GM21717 (cell line): ENCODE measurements around the gene KRTAP4-4.
"Not testable (repeated sequence)": the region's sequence is repeated elsewhere in the genome, so short reads cannot be mapped to it uniquely, and the experiment has no call there.

ENCODE experiments used
- ATAC-seq: cut with Tn5 transposase; IDR thresholded peaks from one replicate; pipeline ENCODE4 v1.9.1; 2021; ENCODE audit warnings: mild to moderate bottlenecking, moderate library complexity; ENCODE audit not compliant: unreplicated experiment

KRTAP4-4 gene

DNA sequence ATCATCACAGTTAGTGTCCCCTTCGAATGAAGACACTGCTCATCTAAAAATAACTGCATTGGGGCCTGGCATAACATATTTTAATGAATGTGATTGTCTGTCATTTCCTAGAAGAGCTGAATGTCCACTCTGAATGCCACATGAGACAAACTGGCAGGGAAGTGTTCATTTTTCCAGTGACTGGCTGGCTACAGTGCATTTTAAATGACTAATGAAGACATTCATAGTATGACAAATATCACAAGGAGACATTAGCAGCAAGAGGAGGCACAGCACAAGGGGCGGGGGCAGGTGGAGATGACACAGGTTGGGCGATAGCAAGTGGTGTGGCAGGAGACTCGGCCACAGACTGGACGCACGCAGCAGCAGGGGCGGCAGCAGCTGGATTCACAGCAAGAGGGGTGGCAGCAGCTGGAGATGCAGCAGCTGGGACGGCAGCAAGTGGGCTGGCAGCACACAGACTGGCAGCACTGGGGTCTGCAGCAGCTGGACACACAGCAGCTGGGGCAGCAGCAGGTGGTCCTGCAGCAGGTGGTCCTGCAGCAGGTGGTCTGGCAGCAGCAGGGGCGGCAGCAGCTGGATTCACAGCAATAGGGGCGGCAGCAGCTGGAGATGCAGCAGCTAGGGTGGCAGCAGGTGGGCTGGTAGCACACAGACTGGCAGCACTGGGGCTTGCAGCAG is 11.4 kb downstream of the KRTAP4-4 start:
- ATAC-seq, result not testable (repeated sequence)

DNA sequence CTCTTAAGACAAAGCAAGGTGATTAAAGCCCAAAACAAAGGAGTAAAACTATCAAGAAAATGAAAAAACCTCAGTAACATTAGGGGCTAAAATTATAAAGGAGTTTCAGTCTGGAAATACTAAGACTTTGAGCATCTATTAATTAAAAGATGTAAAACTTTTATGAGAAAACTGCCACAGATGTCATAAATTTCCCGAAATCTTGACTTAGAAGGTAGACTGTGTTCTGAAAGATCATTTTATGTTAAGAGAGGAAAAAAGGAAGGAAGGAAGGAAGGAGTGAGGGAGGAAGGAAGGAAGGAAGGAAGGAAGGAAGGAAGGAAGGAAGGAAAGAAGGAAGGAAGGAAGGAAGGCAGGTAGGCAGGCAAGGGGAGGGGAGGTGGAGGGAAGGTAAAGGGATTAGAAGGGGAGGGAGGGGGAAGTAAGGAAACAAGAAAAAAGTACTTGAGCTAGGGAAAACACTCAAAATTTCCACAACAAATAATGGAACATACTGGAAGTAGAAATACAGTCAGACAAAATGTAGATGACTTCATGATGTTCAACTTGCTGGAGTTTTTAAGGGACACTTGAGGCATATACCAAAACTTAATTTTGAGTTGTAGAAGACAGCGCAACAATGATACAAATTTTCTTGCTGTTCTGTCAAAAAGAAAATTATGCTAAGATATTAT is 12.9 kb downstream of the KRTAP4-4 start:
- no peak for ATAC-seq

DNA sequence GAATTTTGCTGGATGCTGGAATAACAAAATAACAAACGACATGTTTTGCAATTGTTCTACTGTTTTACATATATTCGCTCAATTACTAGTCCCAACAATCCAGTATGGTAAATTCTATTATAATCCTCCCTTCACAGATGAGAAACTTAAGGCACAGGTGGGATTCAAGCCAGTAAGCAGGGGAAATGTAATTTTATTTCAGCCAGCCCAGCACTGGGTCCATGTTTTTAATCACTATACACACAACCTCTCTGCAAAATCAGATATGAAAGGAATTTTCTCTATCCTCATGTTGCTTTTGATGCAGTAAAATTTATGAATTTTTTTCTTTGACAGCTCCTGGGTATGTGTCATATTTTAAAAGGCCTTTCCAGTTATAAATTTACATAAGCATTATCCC is 15.3 kb downstream of the KRTAP4-4 start:
- no peak for ATAC-seq

DNA sequence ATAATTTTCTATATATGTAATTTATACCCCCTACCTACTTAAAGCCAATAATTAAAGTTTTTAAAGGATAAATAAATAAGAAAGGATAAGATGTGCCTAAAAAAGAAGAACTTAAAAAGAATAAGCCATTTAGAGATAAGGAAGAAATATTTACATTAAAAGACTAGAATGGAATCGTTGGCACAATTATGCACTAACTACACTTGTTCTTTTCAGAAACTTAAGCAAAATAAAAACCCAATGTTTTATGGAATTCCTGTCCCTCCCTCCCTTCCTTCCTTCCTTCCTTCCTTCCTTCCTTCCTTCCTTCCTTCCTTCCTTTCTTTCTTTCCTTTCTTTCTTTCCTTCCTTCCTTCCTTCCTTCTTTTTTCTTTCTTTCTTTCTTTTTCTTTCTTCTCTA is 15.7 kb downstream of the KRTAP4-4 start:
- ATAC-seq, result no peak

DNA sequence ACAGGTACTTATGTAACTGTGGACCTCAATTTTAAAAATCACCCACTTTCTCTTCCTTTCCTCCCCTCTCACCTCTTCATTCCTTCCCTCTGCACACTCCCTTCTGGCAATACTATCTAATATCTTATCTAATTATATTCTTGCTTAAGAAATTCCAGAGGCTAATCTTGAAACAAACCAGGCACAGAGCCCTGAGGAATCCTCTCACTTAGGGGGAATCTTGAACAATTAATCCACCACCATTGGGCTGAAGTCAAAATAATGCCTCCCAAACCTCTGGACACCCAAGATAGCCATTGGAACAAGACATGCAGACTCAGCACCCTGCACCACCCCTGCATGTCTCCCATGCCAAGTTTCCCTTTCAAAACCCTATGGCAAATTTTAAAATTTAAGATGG is 19.2 kb downstream of the KRTAP4-4 start:
- ATAC-seq, result no peak

DNA sequence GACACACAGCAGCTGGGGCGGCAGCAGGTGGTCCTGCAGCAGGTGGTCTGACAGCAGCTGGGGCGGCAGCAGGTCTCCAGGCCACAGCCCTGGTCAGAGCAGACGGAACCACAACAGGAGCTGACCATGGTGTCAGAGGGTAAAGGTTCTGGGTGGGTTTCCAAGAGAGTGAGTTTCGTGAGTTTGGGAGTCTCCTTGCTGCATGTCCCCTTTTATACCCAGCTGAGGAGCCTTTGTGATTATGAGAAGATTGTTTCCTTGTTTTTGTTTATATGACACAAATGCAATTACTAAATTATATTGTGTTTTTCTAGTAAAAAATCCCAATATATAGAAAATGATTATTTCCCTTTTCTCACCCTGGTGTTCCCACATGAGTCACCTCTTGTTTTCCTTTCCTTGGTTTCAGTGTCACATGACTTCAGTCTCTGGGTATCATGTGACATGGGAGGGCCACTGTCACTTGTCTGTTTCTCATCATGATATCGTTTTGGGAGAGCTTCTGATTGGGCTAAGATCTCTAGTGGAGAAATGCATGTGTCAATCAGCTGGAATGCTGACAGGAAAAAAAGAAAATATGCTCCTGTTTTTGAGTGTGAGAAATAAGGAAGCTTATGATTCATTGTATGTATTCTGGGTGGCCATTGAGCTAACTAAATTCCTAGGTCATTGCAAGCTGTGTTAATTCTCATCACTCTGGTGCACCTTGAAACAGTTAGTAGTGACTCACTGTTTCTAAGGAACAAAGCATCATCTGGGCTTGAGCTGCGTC is 20.0 kb downstream of the KRTAP4-4 start, which contains the start of gene KRTAP4-6:
Gene KRTAP4-6, minus strand, starts transcription at position 185 of the 772 bp plus-strand sequence. Its CDS starts 57 bp downstream, at position 128.
- no peak for ATAC-seq

DNA sequence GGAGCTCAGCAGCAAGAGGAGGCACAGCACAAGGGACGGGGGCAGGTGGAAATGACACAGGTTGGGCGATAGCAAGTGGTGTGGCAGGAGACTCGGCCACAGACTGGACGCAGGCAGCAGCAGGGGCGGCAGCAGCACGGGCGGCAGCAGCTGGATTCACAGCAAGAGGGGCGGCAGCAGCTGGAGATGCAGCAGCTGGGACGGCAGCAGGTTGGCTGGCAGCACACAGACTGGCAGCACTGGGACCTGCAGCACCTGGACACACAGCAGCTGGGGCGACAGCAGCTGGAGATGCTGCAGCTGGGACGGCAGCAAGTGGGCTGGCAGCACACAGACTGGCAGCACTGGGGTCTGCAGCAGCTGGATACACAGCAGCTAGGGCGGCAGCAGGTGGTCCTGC is 20.7 kb downstream of the KRTAP4-4 start:
- ATAC-seq, result not testable (repeated sequence)

DNA sequence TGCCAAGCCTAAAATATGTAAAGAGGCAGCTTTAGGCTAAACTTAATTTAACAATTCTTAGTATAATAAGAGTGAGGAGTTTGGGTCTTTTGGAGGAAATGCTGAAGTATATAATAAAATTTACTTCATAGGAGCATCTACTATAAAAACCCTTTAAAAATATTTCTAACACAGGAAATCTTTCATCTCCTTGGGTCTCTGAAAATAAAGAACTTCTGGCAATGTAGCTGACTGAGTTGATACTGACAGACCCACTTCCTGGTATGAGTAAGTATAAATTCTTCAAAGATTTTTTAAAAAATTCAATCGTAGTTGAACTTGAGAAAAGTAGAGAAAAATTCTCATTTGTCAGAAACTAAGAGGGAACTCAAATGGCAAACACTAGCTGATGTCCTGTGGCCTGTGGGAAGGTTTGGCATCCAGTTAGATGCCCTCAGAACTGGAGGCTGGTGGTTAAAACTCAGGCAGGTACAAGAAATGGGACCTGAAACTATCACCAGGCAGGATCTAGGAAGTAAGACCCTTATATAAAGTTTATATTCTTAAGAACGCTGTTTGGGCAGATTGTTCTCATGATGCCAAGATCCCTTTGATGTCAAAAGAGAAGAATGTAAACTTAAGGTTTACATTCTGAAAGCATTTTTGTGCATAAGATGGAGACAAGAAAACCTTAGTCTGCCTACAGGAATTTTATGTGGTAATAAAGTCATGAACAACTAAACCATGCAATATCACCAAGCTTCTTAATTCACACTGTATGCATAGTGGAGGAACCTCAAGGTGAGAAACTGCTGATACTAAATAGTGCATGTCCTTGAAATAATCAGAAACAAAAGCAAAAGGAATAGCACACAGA is 26.4 kb downstream of the KRTAP4-4 start:
- no peak for ATAC-seq

DNA sequence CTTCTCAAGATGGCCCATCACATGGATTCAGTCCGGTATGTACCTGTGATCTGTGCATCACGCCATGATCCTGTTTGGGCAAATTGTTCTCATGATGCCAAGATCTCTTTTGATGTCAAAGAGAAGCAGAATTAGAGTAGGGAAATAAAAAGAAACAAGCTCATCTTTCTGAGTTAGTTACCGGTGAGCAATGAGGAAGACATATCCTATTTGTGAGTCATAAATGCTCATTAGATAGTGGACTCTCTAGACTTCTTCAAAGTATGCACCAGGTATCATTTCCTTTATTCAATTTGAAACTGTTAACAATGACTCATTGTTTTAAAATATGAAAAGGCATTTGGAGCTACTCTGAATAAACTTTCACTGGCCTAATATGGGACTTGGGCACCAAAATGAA is 28.6 kb downstream of the KRTAP4-4 start:
- no peak for ATAC-seq

DNA sequence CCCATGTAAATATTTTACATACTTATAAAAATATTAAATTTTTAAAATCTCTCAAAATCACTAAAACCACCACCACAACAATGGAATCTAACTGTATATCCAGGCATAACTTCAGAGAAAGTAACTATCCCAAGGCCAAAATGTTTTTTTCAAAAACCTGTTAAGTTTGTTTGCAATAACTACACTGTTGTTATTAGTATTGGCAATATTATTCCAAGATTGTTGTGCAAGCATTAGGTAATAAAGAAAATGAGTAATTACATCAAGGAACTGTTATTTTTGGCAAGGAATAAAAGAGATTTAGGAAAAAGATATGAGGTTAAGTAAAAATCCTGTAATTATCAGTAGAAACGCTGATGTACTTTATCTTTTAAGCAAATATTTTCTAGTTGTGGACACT is 33.2 kb downstream of the KRTAP4-4 start:
- no peak for ATAC-seq

DNA sequence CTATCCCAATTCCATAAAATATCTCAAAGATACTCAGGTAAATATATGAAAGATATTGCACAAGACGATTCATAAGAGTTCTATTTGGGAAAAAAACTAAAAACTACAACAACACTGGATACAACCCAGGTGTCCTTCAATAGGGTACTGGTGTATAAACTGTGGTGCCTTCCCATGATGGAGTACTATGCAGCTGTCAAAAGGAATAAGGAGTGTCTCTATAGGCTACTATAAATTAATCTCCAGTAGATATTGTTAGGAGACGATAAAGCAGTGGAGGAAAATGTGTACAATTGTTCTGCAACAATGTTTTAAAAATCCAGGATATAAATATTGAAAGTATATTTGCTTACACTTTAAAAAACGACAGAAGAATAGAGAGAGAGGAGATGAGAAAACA is 34.1 kb downstream of the KRTAP4-4 start:
- ATAC-seq, result no peak

DNA sequence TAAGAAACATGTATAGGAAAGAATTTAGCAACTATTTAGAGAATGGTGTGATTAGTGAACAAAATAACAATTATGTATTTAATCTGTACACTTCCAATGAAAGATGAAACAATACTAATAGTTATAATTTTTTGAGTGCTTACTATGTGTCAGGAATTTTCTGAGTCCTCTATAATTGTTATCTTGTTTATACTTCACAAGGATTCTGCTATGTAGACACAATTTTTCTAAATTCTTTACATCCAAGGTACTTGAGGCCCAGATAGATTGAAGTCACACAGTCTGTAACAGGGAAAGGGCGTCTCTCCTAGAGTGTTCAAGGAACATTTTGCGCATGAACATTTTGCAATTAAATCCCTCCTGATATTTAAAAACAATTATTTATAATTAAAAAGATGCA is 35.5 kb downstream of the KRTAP4-4 start:
- ATAC-seq, result no peak

DNA sequence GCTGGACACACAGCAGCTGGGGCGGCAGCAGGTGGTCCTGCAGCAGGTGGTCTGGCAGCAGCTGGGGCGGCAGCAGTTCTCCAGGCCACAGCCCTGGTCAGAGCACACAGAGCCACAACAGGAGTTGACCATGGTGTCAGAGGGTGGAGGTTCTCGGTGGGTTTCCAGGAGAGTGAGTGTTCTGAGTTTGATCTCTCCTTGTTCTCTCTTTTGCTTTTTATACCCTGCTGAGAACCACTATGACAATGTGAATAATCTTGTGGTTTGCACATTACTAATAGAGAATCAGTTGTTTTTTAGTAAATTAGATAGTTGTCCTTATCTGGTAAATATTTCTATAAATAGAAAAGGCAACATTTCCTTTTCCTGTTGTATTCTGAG is 36.6 kb downstream of the KRTAP4-4 start, which contains the start of gene KRTAP4-12:
Gene KRTAP4-12, minus strand, starts transcription at position 192 of the 381 bp plus-strand sequence. Its CDS starts 60 bp downstream, at position 132.
- ATAC-seq, result not testable (repeated sequence)

DNA sequence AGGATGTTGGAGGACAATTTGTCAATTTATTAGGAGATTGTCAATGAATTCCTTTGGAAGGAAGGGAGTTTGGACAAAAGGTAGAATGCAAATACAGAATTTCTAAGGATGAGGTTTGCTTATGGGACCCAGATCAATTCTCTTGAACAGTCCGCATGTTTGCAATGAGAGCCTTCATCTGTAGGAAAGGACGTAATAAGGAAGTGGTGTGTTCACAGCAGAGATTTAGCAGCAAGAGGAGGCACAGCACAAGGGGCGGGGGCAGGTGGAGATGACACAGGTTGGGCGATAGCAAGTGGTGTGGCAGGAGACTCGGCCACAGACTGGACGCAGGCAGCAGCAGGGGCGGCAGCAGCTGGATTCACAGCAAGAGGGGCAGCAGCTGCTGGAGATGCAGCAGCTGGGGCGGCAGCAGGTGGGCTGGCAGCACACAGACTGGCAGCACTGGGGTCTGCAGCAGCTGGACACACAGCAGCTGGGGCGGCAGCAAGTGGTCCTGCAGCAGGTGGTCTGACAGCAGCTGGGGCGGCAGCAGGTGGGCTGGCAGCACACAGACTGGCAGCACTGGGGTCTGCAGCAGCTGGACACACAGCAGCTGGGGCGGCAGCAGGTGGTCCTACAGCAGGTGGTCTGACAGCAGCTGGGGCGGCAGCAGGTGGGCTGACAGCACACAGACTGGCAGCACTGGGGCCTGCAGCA is 37.1 kb downstream of the KRTAP4-4 start:
- ATAC-seq, result not testable (repeated sequence)

DNA sequence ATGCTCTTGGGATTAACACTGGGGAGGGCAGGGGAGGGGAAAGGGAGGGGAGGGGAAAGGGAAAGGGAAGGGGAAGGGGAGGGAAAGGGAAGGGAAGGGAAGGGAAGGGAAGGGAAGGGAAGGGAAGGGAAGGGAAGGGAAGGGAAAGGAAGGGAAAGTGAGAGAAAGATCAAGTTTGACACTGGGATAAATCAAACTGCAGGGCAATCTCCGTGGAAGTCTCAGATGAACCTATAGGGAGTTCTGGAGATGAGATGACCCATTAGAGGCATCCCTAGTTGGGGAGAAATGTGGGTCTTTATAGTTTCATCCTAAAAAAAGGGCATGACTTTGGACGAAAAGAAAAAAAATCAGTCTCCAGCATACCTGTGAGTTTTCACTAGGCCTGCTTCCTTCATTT is 38.8 kb downstream of the KRTAP4-4 start:
- no peak for ATAC-seq

DNA sequence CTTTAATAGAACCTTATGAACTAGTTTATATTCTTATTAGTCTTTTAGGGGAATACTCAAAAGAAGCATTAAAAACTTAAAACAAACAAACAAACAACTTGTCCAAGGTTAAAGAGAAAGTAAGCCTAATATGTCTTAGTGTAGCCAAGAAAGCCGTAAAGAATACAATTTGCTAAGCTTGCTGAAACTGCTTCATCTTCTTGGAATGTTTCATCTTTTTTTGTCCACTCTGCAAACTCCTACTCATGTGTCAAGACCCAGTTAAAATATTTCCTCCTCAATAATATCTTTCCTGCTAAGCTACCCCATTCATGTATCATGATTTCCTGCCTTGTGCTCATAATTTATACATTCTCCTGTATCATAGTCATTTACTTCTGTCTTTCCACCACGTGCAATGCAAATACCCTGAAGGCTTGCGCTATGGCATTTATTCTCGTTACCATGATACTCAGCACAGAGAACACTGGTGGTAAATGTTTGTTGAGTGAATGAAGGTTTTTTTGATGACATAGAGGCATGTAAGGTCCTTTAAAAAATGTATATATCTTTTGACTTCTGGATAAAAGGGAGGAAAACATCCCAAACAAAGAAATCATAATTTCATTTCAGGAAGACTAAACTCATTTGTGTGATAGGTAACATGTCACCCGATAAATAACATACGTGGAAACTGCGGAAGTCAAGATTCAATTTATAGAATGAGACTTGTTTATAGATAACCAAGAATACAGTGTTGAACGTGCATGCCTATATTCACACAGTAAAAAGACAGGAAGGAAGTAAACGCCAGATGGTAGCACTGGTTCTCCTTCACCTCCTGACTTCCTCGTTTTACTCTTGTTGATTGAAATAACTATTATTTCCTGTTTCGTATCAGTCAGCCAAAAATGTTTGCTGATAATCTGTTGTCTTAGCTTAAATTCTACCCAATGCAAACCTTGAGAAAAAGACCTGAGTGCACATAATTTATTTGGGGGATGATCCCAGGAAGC is 40.6 kb downstream of the KRTAP4-4 start:
- not testable (repeated sequence) for ATAC-seq

DNA sequence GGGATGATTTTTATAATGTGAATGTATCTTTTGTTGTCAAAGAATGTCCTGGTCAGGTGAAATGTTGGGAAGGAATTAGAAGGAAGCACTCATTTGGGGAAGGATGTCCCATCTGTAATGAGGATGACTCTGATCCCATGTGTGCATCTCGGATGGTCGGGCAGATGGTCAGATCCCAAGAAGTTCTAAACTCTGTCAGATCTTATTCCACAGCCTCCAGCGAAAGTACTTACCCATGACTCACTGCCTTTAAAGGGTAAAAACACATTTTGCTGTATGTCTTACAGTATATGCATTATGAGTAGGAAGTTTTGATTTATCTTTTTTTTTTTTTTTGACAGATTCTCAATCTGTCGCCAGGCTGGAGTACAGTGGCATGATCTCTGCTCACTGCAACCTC is 41.8 kb downstream of the KRTAP4-4 start:
- ATAC-seq, result no peak

DNA sequence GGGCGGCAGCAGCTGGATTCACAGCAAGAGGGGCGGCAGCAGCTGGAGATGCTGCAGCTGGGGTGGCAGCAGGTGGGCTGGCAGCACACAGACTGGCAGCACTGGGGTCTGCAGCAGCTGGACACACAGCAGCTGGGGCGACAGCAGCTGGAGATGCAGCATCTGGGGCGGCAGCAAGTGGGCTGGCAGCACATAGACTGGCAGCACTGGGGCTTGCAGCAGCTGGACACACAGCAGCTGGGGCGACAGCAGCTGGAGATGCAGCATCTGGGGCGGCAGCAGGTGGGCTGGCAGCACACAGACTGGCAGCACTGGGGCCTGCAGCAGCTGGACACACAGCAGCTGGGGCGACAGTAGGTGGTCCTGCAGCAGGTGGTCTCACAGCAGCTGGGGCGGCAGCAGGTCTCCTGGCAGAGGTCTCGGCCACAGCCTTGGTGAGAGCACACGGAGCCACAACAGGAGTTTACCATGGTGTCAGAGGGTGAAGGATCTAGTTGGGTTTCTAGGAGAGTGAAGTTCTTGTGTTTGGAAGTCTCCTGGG is 42.6 kb downstream of the KRTAP4-4 start, which contains the start of gene KRTAP4-11:
Gene KRTAP4-11, minus strand, starts transcription at position 528 of the 541 bp plus-strand sequence. Its CDS starts 58 bp downstream, at position 470.
- not testable (repeated sequence) for ATAC-seq
